HPDE6-E6E7 (cell line): ENCODE data around the gene WDFY3.
A peak's percentile ranks its signal among the peaks of the same experiment; 100 is the strongest.

Experiments
- DNase-seq: peaks from one replicate; pipeline ENCODE4 v3.0.0; 2011; ENCODE audit warnings: missing footprints; ENCODE audit errors: extremely low spot score

The WDFY3 gene, protein sequence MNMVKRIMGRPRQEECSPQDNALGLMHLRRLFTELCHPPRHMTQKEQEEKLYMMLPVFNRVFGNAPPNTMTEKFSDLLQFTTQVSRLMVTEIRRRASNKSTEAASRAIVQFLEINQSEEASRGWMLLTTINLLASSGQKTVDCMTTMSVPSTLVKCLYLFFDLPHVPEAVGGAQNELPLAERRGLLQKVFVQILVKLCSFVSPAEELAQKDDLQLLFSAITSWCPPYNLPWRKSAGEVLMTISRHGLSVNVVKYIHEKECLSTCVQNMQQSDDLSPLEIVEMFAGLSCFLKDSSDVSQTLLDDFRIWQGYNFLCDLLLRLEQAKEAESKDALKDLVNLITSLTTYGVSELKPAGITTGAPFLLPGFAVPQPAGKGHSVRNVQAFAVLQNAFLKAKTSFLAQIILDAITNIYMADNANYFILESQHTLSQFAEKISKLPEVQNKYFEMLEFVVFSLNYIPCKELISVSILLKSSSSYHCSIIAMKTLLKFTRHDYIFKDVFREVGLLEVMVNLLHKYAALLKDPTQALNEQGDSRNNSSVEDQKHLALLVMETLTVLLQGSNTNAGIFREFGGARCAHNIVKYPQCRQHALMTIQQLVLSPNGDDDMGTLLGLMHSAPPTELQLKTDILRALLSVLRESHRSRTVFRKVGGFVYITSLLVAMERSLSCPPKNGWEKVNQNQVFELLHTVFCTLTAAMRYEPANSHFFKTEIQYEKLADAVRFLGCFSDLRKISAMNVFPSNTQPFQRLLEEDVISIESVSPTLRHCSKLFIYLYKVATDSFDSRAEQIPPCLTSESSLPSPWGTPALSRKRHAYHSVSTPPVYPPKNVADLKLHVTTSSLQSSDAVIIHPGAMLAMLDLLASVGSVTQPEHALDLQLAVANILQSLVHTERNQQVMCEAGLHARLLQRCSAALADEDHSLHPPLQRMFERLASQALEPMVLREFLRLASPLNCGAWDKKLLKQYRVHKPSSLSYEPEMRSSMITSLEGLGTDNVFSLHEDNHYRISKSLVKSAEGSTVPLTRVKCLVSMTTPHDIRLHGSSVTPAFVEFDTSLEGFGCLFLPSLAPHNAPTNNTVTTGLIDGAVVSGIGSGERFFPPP (N-terminal part only)

DNA sequence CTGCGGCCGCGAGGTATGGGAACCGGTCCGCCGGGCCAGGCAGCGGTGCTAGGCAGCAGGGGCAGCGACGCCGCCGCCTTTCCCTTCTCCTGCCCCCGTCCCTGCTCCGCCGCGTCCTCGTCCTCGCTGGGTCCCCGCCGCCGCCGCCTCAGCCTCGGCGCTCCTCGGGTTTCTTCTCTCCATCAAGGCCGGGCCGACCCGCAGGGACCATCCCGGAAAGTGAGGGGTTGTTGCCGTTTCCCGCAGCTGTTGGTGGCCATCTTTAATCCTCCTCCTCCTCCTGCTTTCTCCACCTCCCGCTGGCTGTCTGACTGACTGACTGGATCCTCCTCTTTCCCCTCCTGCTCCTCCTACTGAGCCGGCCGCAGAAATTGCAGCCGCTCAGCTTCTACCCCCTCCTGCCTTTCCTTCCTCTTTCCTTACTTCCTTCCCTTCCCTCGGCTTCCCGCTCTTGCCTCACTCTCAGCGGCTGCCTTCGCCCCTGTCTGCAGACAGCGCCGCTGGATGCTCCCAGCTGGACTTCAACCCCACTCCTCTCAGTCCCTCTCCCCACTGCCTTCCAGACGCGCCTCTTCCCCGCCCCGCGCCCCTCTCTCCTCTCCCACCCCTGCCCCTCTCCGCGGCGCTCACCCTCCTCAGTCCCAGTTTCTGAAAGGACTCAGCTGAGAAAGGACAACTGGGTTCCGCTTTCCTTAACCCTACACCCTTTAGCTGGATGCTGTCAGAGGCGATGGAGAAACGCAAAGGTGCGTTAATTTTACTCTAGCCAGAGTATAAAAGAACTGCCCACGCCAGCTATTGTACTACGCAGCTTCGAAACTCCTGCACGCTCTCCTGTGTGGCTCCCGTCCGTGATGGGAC, at the start of gene WDFY3:
WDFY3 (minus strand) TSS at position 309 of the 861 bp plus-strand sequence. CDS start 106,099 bp downstream, outside the sequence.
- peak; percentile 86 for DNase-seq

DNA sequence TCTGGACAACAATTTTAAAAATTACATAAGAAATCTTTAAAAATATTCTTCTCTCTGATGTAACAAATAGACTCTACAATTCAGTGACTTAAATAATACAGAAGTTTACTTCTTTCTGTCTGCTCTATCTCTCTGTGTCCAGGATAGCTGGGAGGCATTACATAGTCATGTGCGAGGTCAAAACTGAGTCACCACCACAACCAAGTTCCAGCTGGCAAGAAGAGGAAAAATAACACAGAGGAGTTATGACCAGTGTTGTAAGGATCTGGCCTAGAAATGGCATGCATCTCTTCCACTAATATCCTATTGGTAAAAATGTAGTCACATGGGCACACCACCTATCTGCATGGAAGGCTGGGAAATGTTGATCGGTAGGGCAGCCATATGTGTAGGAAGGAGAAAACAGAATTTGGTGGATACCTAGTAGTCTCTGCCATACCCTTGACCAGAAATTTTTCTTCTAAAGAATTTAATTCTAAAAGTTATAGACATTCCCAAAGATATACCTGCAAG, 39.4 kb upstream of the WDFY3 start:
- DNase-seq: peak; percentile 67

DNA sequence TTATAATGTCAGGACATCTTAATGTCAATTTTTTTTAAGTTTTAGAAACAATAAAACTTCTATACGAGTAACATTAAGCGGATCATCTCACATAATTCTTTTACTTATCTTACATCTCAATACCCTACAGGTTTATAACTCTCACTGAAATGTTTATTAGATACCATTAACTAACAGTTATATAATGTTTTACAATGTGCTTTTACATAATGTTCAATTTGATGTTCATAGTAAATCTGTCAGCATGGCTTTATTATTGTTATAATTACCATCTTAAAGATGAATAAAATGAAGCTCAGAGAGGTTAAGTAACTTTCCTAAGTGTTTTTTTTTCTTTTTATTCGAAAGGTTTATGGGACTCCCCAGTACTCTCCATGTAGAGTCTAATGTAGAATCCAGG, 33.9 kb upstream of the WDFY3 start:
- no peak for DNase-seq

DNA sequence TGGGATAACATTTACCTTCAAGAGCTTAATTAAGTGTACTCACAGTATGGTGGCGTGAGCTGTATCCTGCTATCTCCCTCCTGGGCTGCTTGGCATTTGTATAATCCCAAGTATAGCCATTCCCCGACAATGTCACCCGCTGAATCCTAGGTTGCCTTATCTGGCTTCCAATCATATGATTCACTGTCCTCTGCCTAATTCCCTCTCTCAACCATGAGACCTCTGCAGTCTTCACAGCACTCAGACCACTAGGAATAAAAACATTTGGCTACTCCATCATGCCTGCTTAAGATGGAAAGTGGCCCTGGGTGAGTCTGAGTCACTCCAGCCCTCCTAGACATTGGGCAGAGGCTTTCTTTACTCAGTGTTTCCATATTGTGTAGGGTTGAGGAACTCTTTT, 28.9 kb upstream of the WDFY3 start:
- no peak for DNase-seq

DNA sequence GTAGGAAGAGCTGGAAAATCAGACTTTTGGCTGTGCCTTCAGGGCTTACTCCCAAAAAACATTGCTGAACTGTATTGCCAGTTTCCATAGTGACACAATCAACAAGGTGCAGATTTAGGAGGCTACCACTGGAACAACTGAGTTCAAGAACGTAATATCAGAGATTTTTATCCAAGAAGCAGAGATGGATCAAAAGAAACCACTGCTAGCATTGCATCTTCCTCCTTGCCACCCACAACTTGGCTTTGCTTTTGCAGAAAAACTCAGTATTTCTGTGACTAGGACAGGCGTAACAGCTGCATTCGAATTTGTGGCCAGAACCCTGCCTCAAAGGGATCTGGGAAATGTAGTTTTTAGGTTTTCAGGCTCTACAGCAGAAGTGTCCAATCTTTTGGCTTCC, 27.8 kb upstream of the WDFY3 start:
- DNase-seq: no peak

DNA sequence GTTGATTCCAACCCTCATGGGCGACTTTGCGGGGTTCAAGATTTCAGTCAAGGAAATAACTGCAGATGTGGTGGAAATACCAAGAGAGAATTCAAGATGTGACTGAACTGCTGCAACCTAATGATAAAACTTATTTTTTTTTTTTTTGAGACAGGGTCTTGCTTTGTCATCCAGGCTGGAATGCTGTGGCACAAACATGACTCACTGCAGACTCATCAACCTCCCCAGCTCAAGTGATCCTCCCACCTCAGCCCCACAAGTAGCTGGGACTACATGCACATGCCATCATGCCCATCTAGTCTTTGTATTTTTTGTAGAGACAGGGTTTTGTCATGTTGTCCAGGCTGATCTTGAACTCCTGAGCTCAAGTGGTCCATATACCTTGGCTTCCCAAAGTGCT, 19.5 kb upstream of the WDFY3 start:
- no peak for DNase-seq

DNA sequence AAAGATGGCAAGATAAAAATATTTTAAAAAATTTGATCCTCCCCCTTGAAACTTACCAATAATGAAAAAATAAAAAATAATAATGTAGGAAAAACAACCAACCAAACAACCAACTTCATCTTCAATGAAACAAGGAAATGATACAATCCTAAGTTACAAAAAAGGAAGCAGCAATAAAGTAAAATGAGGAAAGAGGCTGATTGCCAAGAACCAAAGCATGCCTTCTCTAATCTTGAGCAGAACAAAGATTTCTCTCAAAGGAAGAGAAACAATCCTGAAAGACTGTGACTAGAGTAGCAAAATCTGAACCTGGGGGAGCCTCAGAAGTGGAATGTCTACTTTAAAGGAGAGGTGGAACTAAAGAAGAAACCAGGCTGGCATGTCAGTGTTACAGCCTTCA, 10.9 kb upstream of the WDFY3 start:
- no peak for DNase-seq

DNA sequence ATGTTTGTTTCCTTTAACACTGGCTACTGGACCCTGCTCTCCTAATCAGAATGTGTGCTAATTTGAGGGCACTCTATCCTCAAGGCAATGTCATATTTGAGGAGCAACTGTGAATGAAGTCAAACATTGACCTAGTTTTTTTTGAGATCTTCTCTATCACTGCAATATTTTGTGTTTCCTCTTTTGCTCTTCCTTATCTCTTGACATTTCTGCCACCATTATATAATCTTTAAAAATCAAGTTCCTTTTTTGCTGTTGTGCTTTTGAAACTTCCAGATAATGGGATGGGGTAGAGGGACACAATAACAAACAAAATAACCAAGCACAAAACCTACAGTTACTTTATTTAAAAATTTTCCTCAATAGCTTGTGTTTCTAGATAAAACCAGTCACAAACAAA, 7.4 kb upstream of the WDFY3 start:
- no peak for DNase-seq

DNA sequence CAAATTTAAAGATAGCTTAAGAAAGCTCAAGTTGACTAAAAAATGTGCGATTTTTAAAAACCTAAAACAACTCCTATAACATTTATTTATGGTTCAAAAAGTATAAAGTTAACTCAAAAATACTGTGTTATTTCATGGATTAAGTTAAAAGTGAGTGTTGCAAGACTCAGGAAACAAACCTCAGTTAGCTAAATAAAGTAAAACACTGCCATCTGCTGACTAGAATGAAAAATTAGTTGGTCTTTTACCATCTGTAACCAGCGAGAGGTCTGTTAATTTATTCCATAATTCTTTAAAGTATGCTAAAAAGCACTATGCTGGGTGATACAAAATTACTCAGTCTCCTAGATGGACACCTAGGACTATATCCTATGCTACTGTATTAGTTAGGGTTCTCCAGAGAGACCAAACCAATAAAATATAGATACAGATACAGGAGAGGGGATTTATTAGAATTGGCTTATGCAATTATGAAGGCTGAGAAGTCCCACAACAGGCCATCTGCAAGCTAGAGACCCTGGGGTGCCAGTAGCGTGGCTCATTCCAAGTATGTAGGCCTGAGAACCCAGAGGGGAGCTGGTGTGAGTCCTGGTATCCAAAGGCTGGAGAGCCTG, 4.9 kb upstream of the WDFY3 start:
- peak; percentile 26 for DNase-seq

DNA sequence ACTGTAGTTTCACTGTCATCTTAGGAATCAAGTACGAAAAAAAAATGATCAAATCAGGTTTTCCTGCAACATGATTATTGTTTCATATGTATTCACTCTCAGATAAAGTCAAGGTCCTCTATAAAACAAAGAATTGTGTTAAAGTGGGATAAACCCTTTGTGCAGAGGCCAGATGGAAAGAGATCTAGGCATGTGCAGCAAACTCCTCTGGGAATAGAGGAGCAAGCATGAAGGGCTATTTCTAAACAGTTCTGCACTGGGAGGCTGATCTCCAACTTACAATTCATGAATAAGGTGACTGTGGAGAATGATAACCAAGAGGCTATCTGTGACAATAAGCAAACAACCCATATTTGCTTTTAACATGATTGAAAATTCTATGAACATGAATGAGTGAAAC, 2.4 kb upstream of the WDFY3 start:
- DNase-seq: no peak

DNA sequence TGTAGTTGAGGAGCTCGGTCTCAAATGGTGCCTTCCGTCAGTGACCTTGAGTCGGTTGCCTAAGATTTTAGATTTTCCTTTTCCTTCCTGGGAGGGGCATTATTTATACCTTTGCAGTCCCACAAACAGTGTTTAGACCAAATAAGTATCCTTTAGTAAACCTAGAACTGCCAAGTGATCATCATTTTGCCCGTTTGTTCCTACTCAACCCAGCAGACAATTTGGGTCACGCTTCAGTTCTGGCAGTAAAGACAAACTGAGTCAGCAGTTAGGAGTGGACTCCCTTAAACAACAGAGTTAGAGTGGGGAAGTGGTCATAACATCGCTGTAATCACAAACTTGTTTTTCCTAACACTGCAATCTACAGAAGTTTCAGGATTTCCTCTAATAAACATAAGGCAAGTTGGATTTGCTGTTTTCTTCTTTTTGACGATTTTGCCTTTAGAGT, 777 bp upstream of the WDFY3 start:
- no peak for DNase-seq

DNA sequence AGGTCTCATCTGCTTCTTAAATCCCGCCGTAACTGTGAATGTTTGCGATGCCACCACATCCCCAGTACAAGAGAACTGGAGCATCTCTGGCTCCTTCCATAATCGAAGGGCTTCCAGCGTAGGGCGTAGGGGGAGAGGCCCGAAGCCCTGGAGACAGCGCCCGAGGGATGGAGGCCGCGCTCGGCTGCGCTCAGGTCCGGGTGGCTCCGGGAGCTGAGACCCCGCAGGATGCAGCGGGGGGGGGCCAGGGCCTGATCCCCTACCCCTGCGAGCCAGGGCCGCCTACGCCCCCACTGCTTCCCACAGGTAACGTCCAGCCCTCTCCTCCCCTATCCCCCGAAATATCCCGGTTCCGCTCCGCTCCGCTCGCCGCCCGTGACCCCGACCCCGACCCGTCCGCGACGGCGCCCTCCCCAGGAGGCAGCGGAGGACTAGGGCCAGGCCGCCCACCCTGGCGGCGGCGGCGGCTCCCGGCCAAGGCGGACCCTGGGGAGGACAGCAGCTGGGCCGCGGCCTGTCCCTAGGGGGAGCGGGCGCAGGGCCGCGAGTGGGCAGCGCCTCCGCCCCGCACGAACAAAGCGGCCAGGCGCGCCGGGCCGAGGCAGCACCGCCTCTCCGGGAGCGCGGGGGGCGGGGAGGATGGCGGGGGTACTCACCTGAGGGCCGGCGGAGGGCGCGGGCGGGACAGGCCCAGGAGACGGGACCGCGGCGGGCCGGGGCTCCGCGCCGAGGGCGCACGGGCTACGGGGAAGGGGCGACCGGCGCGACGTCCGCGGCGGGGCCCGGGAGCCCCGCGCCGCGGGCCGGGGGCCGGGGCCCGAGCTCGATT, 723 bp downstream of the WDFY3 start:
- DNase-seq: peak; percentile 27

DNA sequence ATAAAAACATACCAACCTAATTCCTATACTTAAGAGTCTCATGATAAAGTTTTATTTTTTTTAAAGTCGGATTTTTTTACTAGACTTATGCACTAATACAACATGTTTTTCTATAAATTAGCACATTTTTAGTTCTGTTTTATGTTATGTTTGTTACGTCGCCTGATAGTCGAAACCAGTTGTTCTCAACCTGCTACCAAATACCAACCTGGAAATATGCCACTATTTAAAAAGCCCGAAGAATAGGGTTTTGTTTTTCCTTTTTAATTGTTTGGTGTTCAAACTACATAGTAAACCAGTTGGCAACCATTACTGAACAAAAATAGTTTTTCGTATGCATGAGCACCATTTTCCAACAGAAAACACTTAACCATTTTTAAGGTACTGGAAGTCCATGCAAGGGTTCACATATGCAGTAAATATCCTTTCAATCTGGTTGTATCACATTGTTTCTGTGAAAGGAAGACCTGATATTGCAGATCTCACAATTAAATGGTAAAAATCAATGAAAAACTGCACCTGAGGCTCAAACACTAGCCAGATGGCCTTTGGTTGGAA, 1.4 kb downstream of the WDFY3 start:
- no peak for DNase-seq

DNA sequence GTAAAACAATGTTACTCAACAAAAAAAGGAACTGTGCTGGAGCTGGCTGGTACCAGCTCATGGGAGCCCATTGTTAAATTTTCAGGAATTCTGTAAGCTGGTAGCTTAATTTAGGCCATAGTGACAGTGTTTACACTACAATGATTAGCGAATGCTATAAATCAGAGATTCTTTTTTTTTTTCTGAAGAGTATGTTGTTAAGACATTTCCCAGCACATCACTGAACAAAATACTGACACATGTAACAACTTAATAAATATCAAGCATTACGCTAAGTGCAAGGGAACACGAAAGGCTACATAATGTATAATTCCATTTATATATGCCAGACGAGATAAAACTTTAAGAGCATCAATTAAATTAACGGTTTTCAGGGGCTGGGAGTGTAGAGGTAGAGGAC, 4.4 kb downstream of the WDFY3 start:
- no peak for DNase-seq

DNA sequence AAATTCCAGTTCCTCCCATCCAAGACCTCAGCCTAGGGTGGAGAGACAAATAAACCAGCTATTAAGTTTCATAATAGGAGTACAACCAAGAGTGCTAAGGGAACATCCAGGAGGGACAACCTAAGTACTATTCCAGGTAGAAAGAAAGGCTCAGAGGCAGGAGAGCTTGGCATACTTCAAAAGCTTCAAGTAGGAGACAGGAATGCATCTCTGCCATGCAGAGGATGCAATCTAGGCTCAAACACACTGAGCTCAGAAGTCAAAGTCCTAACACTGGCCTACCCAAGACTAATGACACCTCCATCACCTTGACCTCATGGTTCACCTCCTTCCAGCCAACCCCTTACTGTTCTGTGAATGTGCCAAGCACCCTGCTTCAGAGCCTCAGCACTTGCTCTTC, 8.1 kb downstream of the WDFY3 start:
- DNase-seq: no peak

DNA sequence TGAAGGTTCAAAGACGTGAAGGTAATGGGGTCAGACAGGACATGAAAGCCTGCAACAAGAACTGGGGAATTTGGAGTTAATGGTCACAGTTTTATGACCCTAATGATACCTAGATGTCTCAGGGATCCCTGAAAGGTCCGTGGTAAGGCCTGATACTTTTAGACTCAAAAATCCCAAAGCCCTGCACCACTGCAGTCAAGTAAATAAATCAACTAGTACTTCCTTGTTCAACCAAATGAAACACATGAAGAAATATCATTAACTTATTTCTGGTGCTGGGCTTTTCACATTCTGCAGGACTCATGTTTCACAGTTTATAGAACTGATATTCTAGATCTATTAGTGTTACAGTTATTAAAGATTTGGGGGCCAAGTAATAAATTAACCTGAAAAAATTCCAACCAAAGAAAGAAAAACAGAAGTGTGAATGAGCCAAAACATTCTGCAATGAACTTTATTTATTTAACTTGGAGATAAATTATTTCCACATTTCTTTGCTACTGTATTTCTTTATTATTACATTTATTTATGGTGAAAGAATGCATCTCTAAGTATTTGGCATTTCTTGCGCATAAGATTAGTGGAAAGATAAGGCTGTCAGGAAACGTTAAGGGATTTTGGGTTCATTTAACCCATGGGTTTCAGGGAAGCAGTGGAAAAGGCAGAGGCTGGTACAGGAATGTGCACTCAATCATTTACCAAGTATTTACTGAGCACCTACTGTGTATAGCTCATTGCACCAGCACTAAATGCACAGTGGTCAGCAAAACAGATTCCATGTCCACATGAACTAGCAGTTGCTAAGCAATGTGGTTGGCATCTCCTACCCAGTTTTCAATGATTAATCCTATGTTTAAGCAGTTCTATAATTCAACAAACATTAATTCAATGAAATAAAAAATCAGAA, 8.7 kb downstream of the WDFY3 start:
- no peak for DNase-seq

DNA sequence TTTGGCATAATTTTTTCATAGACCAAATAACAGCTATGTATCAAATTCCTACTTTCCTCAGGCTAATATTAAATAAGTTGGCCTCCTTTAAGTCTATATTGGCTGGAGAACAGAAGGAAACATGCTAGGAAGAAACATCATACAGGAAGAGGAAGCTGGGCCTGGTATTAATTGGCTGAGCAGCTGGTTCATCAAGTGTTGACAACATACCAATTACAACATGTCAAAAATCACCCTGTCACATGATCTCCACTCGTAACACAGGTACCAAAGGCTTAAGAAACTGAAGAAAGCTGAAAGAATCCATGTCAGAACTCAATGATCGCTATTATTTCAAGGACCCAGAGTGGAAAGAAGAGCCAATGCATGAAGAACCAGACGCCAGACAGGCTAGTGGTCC, 10.5 kb downstream of the WDFY3 start:
- no peak for DNase-seq

DNA sequence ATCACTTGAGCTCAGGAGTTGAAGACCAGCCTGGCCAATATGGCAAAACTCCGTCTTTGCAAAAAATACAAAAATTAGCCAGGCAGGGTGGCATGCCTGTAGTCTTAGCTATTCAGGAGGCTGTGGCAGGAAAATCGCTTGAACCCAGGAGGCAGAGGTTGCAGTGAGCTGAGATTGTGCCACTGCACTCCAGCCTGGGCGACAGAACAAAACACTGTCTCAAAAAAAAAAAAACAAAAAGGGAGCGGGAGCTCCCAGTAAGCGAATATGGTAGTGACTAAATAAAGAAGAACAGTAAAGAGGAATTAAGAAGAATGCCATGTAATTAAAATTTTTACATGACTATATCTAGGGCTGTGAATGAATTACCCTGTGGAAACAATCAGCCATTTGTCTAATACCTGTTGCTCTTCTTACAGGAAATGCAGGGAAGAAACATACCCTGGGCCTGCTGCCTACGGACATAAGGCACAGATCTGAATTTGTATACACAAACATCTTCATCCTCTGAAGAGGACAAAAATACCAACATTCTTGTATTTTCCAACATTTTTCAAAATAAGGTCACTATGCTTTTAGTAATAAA, 11.4 kb downstream of the WDFY3 start:
- no peak for DNase-seq
